IPS-15b (cell line): ENCODE results near the gene CAMKK2.
"Not testable (repeated sequence)": the region's sequence is repeated elsewhere in the genome, so short reads cannot be mapped to it uniquely, and the experiment has no call there.

ENCODE experiments used
- H3K27me3 ChIP-seq: one replicate; pipeline ENCODE4 v1.6.1; 2013; ENCODE audit warnings: low read length; ENCODE audit not compliant: control insufficient read depth, insufficient read depth
- H3K36me3 ChIP-seq: one replicate; pipeline ENCODE4 v1.6.1; 2013; ENCODE audit warnings: low read length; ENCODE audit not compliant: control insufficient read depth, insufficient read depth
- H3K4me1 ChIP-seq: one replicate; pipeline ENCODE4 v1.6.1; 2013; ENCODE audit warnings: mild to moderate bottlenecking, low read length; ENCODE audit not compliant: control insufficient read depth, insufficient read depth
- H3K4me3 ChIP-seq: one replicate; pipeline ENCODE4 v1.5.1; 2013; ENCODE audit warnings: low read depth, low read length
- H3K9ac ChIP-seq: one replicate; pipeline ENCODE4 v1.6.1; 2013; ENCODE audit warnings: low read depth, mild to moderate bottlenecking, low read length
- H3K9me3 ChIP-seq: one replicate; pipeline ENCODE4 v1.6.1; 2013; ENCODE audit warnings: mild to moderate bottlenecking, low read length; ENCODE audit not compliant: control insufficient read depth, insufficient read depth

CAMKK2 gene

GRCh38 chr12:121239351-121240061, 57.0 kb downstream of the CAMKK2 start:
- no peaks in the 10 kb centered on the region for H3K9me3 ChIP-seq
- peaks cover 6% of the 10 kb centered on the region for H3K4me1 ChIP-seq
- H3K4me3 ChIP-seq = no peak overlapping the region
- H3K27me3 ChIP-seq = no peaks in the 10 kb centered on the region
- peak overlapping the region; percentile 32 for H3K9ac ChIP-seq
- peaks cover 8% of the 10 kb centered on the region for H3K36me3 ChIP-seq

- H3K9me3 ChIP-seq = no peaks in the 10 kb centered on the region
- H3K9ac ChIP-seq = peak overlapping the region; percentile 32
- H3K36me3 ChIP-seq = peaks cover 7% of the 10 kb centered on the region
- peaks cover 6% of the 10 kb centered on the region for H3K4me1 ChIP-seq
- H3K27me3 ChIP-seq = no peaks in the 10 kb centered on the region
- no peak overlapping the region for H3K4me3 ChIP-seq
Measured at GRCh38 chr12:121238604-121239350, 57.7 kb downstream of the CAMKK2 start.

- H3K9ac ChIP-seq = no peak overlapping the region
- H3K36me3 ChIP-seq = peaks cover 4% of the 10 kb centered on the region
- H3K9me3 ChIP-seq = no peaks in the 10 kb centered on the region
- H3K4me1 ChIP-seq = peaks cover 6% of the 10 kb centered on the region
- no peaks in the 10 kb centered on the region for H3K27me3 ChIP-seq
- H3K4me3 ChIP-seq = no peak overlapping the region
Measured at GRCh38 chr12:121238086-121238485, 58.4 kb downstream of the CAMKK2 start.

GRCh38 chr12:121237415-121237814, 59.1 kb downstream of the CAMKK2 start:
- H3K36me3 ChIP-seq = peaks cover 4% of the 10 kb centered on the region
- H3K9me3 ChIP-seq = no peaks in the 10 kb centered on the region
- no peaks in the 10 kb centered on the region for H3K27me3 ChIP-seq
- H3K4me3 ChIP-seq = no peak overlapping the region
- peaks cover 6% of the 10 kb centered on the region for H3K4me1 ChIP-seq
- H3K9ac ChIP-seq = no peak overlapping the region

GRCh38 chr12:121236776-121237175, 59.7 kb downstream of the CAMKK2 start:
- Histone ChIP-seq H3K4me3 (no peak overlapping the region), H3K9ac (no peak overlapping the region), H3K27me3 (no peaks in the 10 kb centered on the region), H3K4me1 (peaks cover 6% of the 10 kb centered on the region), H3K36me3 (peaks cover 4% of the 10 kb centered on the region), H3K9me3 (no peaks in the 10 kb centered on the region)

GRCh38 chr12:121233628-121234020, 62.9 kb downstream of the CAMKK2 start:
- H3K36me3 ChIP-seq = no peaks in the 10 kb centered on the region
- no peaks in the 10 kb centered on the region for H3K27me3 ChIP-seq
- no peaks in the 10 kb centered on the region for H3K4me1 ChIP-seq
- no peak overlapping the region for H3K9ac ChIP-seq
- no peaks in the 10 kb centered on the region for H3K9me3 ChIP-seq
- no peak overlapping the region for H3K4me3 ChIP-seq

- no peaks in the 10 kb centered on the region for H3K36me3 ChIP-seq
- no peak overlapping the region for H3K4me3 ChIP-seq
- H3K9ac ChIP-seq = no peak overlapping the region
Measured at GRCh38 chr12:121232977-121233627, 63.4 kb downstream of the CAMKK2 start.

GRCh38 chr12:121232163-121232562, 64.3 kb downstream of the CAMKK2 start:
- no peaks in the 10 kb centered on the region for H3K36me3 ChIP-seq
- no peaks in the 10 kb centered on the region for H3K9me3 ChIP-seq
- H3K4me1 ChIP-seq = no peaks in the 10 kb centered on the region
- H3K4me3 ChIP-seq = no peak overlapping the region
- H3K9ac ChIP-seq = no peak overlapping the region
- H3K27me3 ChIP-seq = no peaks in the 10 kb centered on the region

More at GRCh38 chr12:121232977-121233627, 63.4 kb downstream of the CAMKK2 start:
- Histone ChIP-seq H3K4me1 (no peaks in the 10 kb centered on the region), H3K27me3 (no peaks in the 10 kb centered on the region), H3K9me3 (no peaks in the 10 kb centered on the region)

GRCh38 chr12:121230538-121230907, 66.0 kb downstream of the CAMKK2 start:
- H3K27me3 ChIP-seq = no peaks in the 10 kb centered on the region
- H3K9ac ChIP-seq = no peak overlapping the region
- no peaks in the 10 kb centered on the region for H3K36me3 ChIP-seq
- no peaks in the 10 kb centered on the region for H3K4me1 ChIP-seq
- H3K9me3 ChIP-seq = no peaks in the 10 kb centered on the region
- H3K4me3 ChIP-seq = no peak overlapping the region

GRCh38 chr12:121229826-121230537, 66.5 kb downstream of the CAMKK2 start:
- H3K36me3 ChIP-seq, H3K9me3 ChIP-seq, H3K27me3 ChIP-seq, H3K4me3 ChIP-seq, H3K4me1 ChIP-seq, H3K9ac ChIP-seq: not testable (repeated sequence)

- no peak overlapping the region for H3K4me3 ChIP-seq
- no peaks in the 10 kb centered on the region for H3K4me1 ChIP-seq
- no peaks in the 10 kb centered on the region for H3K27me3 ChIP-seq
- H3K9me3 ChIP-seq = no peaks in the 10 kb centered on the region
- no peaks in the 10 kb centered on the region for H3K36me3 ChIP-seq
- no peak overlapping the region for H3K9ac ChIP-seq
Measured at GRCh38 chr12:121228919-121229665, 67.4 kb downstream of the CAMKK2 start.
